Stimulated activated CD4-positive, alpha-beta T cell treated with anti-CD3 and anti-CD28 coated beads, Interleukin-15, amount 100 ng/mL, for 48 hours (primary cell): ENCODE measurements around the gene SYCP2.

ENCODE experiments used
- DNase-seq, 2 donors: peaks; one replicate each; pipeline ENCODE4 v3.0.0-alpha.2; 2020; ENCODE audit warnings: low read depth in 2 of 2

The SYCP2 gene

GRCh38 chr20:59823491-59824259, 109.8 kb downstream of the SYCP2 start:
- no peak for DNase-seq

- no peak for DNase-seq
These were observed 110.4 kb downstream of the SYCP2 start for GRCh38 chr20:59823030-59823423.

- DNase-seq, result no peak
These were observed 111.0 kb downstream of the SYCP2 start for GRCh38 chr20:59822291-59823029.

GRCh38 chr20:59821788-59822187, 111.6 kb downstream of the SYCP2 start:
- no peak for DNase-seq

- no peak for DNase-seq
These were observed 112.2 kb downstream of the SYCP2 start for GRCh38 chr20:59821201-59821600.

- DNase-seq, result no peak
These were observed 113.0 kb downstream of the SYCP2 start for GRCh38 chr20:59820204-59821041.

GRCh38 chr20:59819496-59820203, 113.8 kb downstream of the SYCP2 start:
- DNase-seq, result no peak

GRCh38 chr20:59818911-59819310, 114.5 kb downstream of the SYCP2 start:
- no peak for DNase-seq

- no peak for DNase-seq
These were observed 115.4 kb downstream of the SYCP2 start for GRCh38 chr20:59817846-59818615.

- DNase-seq, result no peak
These were observed 116.0 kb downstream of the SYCP2 start for GRCh38 chr20:59817406-59817805.

GRCh38 chr20:59816146-59816738, 117.2 kb downstream of the SYCP2 start:
- DNase-seq, result no peak

- no peak for DNase-seq
These were observed 118.5 kb downstream of the SYCP2 start for GRCh38 chr20:59814840-59815340.

- DNase-seq, result no peak
These were observed 119.2 kb downstream of the SYCP2 start for GRCh38 chr20:59813948-59814839.
